ENCODE results near the gene TACR2. TPM values are rescaled to one million over a fixed set of nuclear protein-coding genes. Genes with fewer than 3 reads are reported as not detected.
A peak's percentile ranks its signal among the peaks of the same experiment; 100 is the strongest.

TACR2 gene
- total RNA-seq, 2 donors from 2014 or later = not detected

DNA sequence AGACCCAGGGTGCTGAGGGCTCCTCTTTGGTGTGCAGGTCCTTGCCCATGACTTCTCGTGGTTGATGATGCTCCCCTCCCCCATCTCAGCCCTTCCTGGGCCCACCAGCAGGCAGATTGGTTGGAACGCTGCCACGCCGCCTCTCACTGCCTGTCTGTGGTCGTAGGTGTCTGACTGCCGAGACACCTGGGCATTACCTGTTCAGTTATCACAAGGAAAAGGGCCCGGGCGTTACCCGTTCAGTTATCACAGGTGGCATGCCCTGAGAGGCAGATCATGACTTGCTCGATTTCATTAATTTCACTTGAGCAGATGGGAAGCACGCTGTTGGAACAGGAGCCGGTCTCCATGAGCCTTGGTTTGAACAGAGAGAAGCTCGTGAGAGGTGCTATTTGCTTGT lies 42.5 kb downstream of the TACR2 start:
- Histone ChIP-seq H3K4me1 (ENCODE audit: control insufficient read depth, insufficient read depth, low read length) (no peaks in the 10 kb centered on the region), H3K9me3 (ENCODE audit: control insufficient read depth, low read length) (no peaks in the 10 kb centered on the region), H3K27ac (ENCODE audit: low read depth, low read length) (no peak overlapping the region), H3K27me3 (ENCODE audit: control insufficient read depth, insufficient read depth, low read length, poor library complexity, severe bottlenecking) (no peaks in the 10 kb centered on the region), H3K4me3 (ENCODE audit: low read length) (no peak overlapping the region), H3K36me3 (ENCODE audit: control insufficient read depth, insufficient read depth, low read length) (peaks cover 16% of the 10 kb centered on the region), H3K9ac (ENCODE audit: extremely low read depth, low read length, poor library complexity, severe bottlenecking) (no peak overlapping the region)
- 90 to 94% methylated on average over 13 of the region's 13 CpGs for WGBS, 2 experiments (ENCODE audit: insufficient coverage in 1 of 2, insufficient read length in 1 of 2)
- H3K27me3 Mint-ChIP-seq (ENCODE audit: insufficient read depth) = no peaks in the 10 kb centered on the region
- peaks cover 41% of the 10 kb centered on the region for H3K36me3 Mint-ChIP-seq (ENCODE audit: low read depth)
- no peak for DNase-seq
- H3K4me3 Mint-ChIP-seq = no peak overlapping the region
- peak overlapping the region; percentile 65 for H3K27ac Mint-ChIP-seq
- TF ChIP-seq, protein P1, sequence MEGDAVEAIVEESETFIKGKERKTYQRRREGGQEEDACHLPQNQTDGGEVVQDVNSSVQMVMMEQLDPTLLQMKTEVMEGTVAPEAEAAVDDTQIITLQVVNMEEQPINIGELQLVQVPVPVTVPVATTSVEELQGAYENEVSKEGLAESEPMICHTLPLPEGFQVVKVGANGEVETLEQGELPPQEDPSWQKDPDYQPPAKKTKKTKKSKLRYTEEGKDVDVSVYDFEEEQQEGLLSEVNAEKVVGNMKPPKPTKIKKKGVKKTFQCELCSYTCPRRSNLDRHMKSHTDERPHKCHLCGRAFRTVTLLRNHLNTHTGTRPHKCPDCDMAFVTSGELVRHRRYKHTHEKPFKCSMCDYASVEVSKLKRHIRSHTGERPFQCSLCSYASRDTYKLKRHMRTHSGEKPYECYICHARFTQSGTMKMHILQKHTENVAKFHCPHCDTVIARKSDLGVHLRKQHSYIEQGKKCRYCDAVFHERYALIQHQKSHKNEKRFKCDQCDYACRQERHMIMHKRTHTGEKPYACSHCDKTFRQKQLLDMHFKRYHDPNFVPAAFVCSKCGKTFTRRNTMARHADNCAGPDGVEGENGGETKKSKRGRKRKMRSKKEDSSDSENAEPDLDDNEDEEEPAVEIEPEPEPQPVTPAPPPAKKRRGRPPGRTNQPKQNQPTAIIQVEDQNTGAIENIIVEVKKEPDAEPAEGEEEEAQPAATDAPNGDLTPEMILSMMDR (conservative IDR thresholded peaks at IDR 0.05) = no peak
- H3K9me3 Mint-ChIP-seq = no peaks in the 10 kb centered on the region
- H3K4me1 Mint-ChIP-seq = peaks cover 6% of the 10 kb centered on the region

DNA sequence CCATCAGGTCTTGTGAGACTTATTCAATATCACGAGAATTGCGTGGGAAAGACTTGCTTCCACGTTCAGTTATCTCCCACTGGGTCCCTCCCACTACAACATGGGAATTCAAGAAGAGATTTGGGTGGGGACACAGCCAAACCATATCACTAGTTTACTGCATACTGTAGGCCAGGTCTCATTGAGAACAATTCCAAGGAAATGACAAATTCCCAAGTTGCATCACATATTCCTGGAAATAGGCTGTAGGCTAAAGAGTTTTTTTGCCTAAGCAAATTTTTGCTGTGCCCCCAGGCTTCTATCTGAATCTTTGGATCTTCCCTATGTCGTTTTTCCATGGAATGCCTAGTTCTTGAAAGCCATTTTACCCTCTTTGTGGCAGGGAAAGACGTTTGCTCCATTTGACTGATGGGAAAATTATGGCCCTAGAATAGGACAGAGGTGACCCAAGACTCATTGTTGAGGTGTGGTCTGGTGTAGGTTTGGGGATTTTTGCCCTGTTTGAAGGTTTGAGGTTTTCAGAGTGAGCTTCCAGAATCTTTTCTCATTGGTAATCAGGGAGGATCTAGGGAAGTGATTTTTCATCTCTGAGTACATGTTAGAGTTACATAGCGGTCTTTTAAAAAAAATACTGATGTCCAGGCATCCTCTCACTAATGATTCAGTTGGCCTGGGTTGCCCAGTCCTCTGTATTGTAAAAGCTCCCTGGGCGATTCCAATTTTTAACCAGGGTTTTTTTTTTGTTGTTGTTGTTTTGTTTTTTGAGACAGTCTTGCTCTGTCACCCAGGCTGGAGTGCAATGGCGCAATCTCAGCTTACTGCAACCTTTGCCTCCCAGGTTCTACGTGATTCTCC lies 44.4 kb downstream of the TACR2 start:
- TF ChIP-seq, protein P1 (conservative IDR thresholded peaks at IDR 0.05) = no peak
- no peak for DNase-seq
- Mint-ChIP-seq H3K27ac (peak overlapping the region; percentile 35), H3K4me3 (no peak overlapping the region), H3K9me3 (no peaks in the 10 kb centered on the region), H3K36me3 (ENCODE audit: low read depth) (peaks cover 35% of the 10 kb centered on the region), H3K4me1 (peaks cover 10% of the 10 kb centered on the region), H3K27me3 (ENCODE audit: insufficient read depth) (no peaks in the 10 kb centered on the region)
- no peak overlapping the region for H3K27ac ChIP-seq (ENCODE audit: low read depth, low read length)
- H3K9me3 ChIP-seq (ENCODE audit: control insufficient read depth, low read length) = no peaks in the 10 kb centered on the region
- H3K4me1 ChIP-seq (ENCODE audit: control insufficient read depth, insufficient read depth, low read length) = no peaks in the 10 kb centered on the region
- WGBS, 2 experiments (ENCODE audit: insufficient coverage in 1 of 2, insufficient read length in 1 of 2) = 91 to 96% methylated on average over 9 of the region's 9 CpGs
- H3K36me3 ChIP-seq (ENCODE audit: control insufficient read depth, insufficient read depth, low read length) = peaks cover 19% of the 10 kb centered on the region
- no peaks in the 10 kb centered on the region for H3K27me3 ChIP-seq (ENCODE audit: control insufficient read depth, insufficient read depth, low read length, poor library complexity, severe bottlenecking)
- H3K9ac ChIP-seq (ENCODE audit: extremely low read depth, low read length, poor library complexity, severe bottlenecking) = no peak overlapping the region
- H3K4me3 ChIP-seq (ENCODE audit: low read length) = no peak overlapping the region

DNA sequence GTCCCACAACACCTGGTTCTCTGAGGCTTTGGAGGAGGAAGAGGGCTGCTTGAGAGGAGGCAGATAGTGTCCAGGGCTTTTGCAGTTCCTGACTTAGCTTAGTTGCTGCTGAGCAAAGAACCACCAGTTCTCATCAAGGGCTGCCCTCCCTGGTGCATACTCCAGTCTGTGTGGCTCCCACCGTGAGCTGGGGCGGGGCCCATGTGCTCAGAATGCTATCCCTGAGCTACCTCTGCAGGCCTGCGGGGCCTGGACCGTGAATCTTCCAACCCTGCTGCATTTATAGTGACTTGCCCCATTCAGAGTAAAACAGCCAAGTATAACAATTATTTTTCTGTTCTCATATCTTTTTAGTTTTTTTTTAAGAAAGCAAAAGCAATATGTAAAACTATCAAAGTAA lies 49.2 kb downstream of the TACR2 start:
- no peak overlapping the region for H3K4me3 ChIP-seq (ENCODE audit: low read length)
- H3K9me3 Mint-ChIP-seq = no peaks in the 10 kb centered on the region
- DNase-seq = no peak
- H3K27ac ChIP-seq (ENCODE audit: low read depth, low read length) = no peak overlapping the region
- H3K27ac Mint-ChIP-seq = no peak overlapping the region
- peaks cover 43% of the 10 kb centered on the region for H3K36me3 Mint-ChIP-seq (ENCODE audit: low read depth)
- peaks cover 25% of the 10 kb centered on the region for H3K36me3 ChIP-seq (ENCODE audit: control insufficient read depth, insufficient read depth, low read length)
- peaks cover 4% of the 10 kb centered on the region for H3K4me1 Mint-ChIP-seq
- no peaks in the 10 kb centered on the region for H3K27me3 Mint-ChIP-seq (ENCODE audit: insufficient read depth)
- H3K4me1 ChIP-seq (ENCODE audit: control insufficient read depth, insufficient read depth, low read length) = no peaks in the 10 kb centered on the region
- no peak overlapping the region for H3K9ac ChIP-seq (ENCODE audit: extremely low read depth, low read length, poor library complexity, severe bottlenecking)
- no peaks in the 10 kb centered on the region for H3K9me3 ChIP-seq (ENCODE audit: control insufficient read depth, low read length)
- 85% methylated on average over 4 of the region's 4 CpGs; no CpG with 5 or more reads in 1 of the 2 experiments for WGBS, 2 experiments (ENCODE audit: insufficient coverage in 1 of 2, insufficient read length in 1 of 2)
- TF ChIP-seq, protein P1 (conservative IDR thresholded peaks at IDR 0.05) = peak; percentile 17
- H3K4me3 Mint-ChIP-seq = no peak overlapping the region
- H3K27me3 ChIP-seq (ENCODE audit: control insufficient read depth, insufficient read depth, low read length, poor library complexity, severe bottlenecking) = no peaks in the 10 kb centered on the region
